Transverse colon (tissue), 4 donors: ENCODE results near the gene CCNY. TPM values are rescaled to one million over a fixed set of nuclear protein-coding genes. Genes with fewer than 3 reads are reported as not detected.

Source experiments
- DNase-seq: peaks from one replicate; pipeline ENCODE4 v3.0.0-alpha.2; 2019
- H3K27ac ChIP-seq, 4 donors: fragments of 200-600 bp; sonication (generic); 2 replicates each; pipeline ENCODE4 v1.5.1; 2016 to 2018; ENCODE audit warnings: inconsistent platforms in 4 of 4
- H3K27me3 ChIP-seq: fragments of 200-600 bp; sonication (generic); 2 replicates; pipeline ENCODE4 v1.5.1; 2017; ENCODE audit warnings: inconsistent platforms
- H3K36me3 ChIP-seq, 4 donors: fragments of 200-600 bp; sonication (generic); 2 replicates each; pipeline ENCODE4 v1.5.1; 2017 to 2019; ENCODE audit warnings: inconsistent platforms in 4 of 4
- H3K4me1 ChIP-seq, 4 donors: fragments of 200-600 bp; sonication (generic); 2 replicates each; pipeline ENCODE4 v1.5.1; 2017 to 2020; ENCODE audit warnings: inconsistent platforms in 4 of 4
- H3K4me3 ChIP-seq, 4 donors: fragments of 200-600 bp; sonication (generic); 1 replicate in 1 of 4; 2 replicates in 3 of 4; pipeline versions ENCODE4 v1.5.1 to v1.6.1; 2017 to 2019; ENCODE audit warnings: inconsistent platforms in 4 of 4
- H3K9me3 ChIP-seq, 2 donors: fragments of 200-600 bp; sonication (generic); 2 replicates each; pipeline ENCODE4 v1.5.1; 2017 to 2019; ENCODE audit warnings: inconsistent platforms in 2 of 2
- CTCF ChIP-seq, 5 experiments: fragments of 200-600 bp in 3 of 5; fragments of 450-650 bp in 2 of 5; sonication (generic) in 3 of 5; IDR thresholded peaks; 1 replicate in 2 of 5; 2 replicates in 3 of 5; pipeline ENCODE4 v1.5.1; 2016 to 2017; ENCODE audit warnings: antibody characterized with exemption in 5 of 5, inconsistent platforms in 3 of 5, mild to moderate bottlenecking in 2 of 5, moderate library complexity in 1 of 5
- EP300 ChIP-seq: sonication (generic); formaldehyde crosslinking; IDR thresholded peaks from one replicate; pipeline ENCODE4 v1.6.1; 2017; ENCODE audit warnings: antibody characterized with exemption, low read depth
- POLR2A ChIP-seq: fragments of 450-650 bp; IDR thresholded peaks from one replicate; pipeline ENCODE4 v1.6.1; 2016; ENCODE audit warnings: antibody characterized with exemption, mild to moderate bottlenecking, moderate library complexity
- POLR2AphosphoS5 ChIP-seq, 3 donors: sonication (generic); formaldehyde crosslinking; IDR thresholded peaks; one replicate each; pipeline ENCODE4 v1.6.1; 2016; ENCODE audit warnings: antibody characterized with exemption in 3 of 3
- WGBS, 2 donors: methylation state at CpG; one replicate each; pipeline ENCODE4 v1.1.5; 2018; ENCODE audit warnings: low coverage in 1 of 2; 5-methylcytosine and 5-hydroxymethylcytosine counted together
- in situ Hi-C, 4 donors: fragments of 200-750 bp; cut with MboI; loops; one replicate each; pipeline versions ENCODE4 v1.15.0 to v1.15.1; 2017; ENCODE audit warnings: low sequenced_read_pairs in 3 of 4, low pct_ligation_motif_present in 1 of 4, low pct_unique_long_range_greater_than_20kb in 1 of 4
- intact Hi-C: fragments of 100-400 bp; cut with DNase I; formaldehyde crosslinking; loops from one replicate; pipeline ENCODE4 v1.15.1; 2023; ENCODE audit warnings: low total_unique reads
- total RNA-seq, 4 donors: library from RNA; depleted of rRNA; stranded (reverse); fragments of >200 nt; gene quantifications; one replicate each; pipeline ENCODE4 v1.1.0, GENCODE V29; 2016

The CCNY gene
- total RNA-seq, 4 donors from 2014 or later, result 19.5 to 53.9 (median 41.4) TPM

DNA sequence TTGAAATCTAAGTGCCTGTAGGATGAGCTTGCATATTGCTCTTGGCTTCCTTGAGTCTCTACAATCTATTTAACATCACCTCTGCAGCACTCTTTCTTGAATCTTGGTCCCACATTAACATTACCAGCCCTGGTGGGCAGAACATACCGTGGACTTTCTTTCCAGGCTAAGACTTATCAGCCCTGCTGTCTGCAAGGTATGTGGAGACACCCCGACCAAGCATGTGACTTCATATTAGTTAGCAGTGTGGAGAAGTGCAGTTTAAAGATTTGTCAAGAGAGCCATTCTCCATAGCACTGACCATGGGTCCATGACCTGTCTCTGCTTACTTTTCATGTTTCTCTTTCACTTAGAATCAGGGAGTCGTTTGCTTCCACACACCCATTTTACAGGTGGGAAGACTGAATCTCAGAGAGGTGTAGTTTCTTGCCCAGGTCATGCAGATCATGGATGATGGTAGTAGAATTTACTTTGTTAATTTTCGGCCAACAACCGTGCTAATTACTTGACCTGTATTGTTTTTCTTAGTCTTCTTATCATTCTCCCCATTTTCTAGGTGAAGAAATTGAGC, 6.0 kb downstream of the CCNY start:
- intact Hi-C loops, result no loop called here
- 89% methylated on average over 5 of the region's 5 CpGs; no CpG with 5 or more reads in 1 of the 2 donors for WGBS, 2 donors
- no peaks in the 10 kb centered on the region for H3K9me3 ChIP-seq
- H3K4me1 ChIP-seq, result peaks cover 18 to 61% (median 34%) of the 10 kb centered on the region in 4 donors
- TF ChIP-seq EP300 (no peak), CTCF (IDR thresholded peaks at IDR 0.05) (no peak), POLR2A (no peak), POLR2AphosphoS5 (IDR thresholded peaks at IDR 0.05) (no peak)
- no peaks in the 10 kb centered on the region for H3K27me3 ChIP-seq
- H3K4me3 ChIP-seq, result no peak overlapping the region
- H3K27ac ChIP-seq, result no peak overlapping the region
- no peaks in the 10 kb centered on the region for H3K36me3 ChIP-seq
- no peak for DNase-seq
- in situ Hi-C loops, result no loop called here

GRCh38 chr10:35343739-35344138, 7.4 kb downstream of the CCNY start:
- Histone ChIP-seq H3K27ac (no peak overlapping the region), H3K27me3 (no peaks in the 10 kb centered on the region), H3K36me3 (no peaks in the 10 kb centered on the region), H3K4me1 (peaks cover 9 to 56% (median 25%) of the 10 kb centered on the region in 4 donors), H3K9me3 (no peaks in the 10 kb centered on the region), H3K4me3 (no peak overlapping the region)
- TF ChIP-seq POLR2A (no peak), EP300 (no peak), POLR2AphosphoS5 (IDR thresholded peaks at IDR 0.05) (no peak), CTCF (IDR thresholded peaks at IDR 0.05) (no peak)
- in situ Hi-C loops (no loop called here), intact Hi-C loops (no loop called here)
- DNase-seq, result no peak

DNA sequence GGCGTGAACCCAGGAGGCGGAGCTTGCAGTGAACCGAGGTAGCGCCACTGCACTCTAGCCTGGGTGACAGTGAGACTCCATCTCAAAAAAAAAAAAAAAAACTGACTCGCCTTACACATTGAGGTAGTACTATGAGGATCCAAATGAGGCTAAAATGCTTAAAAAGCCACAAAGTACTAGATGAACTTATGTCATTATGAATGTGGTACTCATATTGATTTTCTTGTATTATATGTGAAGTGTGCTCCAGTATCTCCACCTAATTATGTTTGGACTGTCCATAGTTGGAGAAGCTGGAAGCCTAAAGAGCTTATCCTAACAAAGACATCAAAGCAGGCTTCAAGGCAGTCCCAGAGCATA, 9.1 kb downstream of the CCNY start:
- WGBS, 2 donors, result 93 to 94% methylated on average over 3 to 5 of the region's 5 CpGs
- Histone ChIP-seq H3K27me3 (no peaks in the 10 kb centered on the region), H3K9me3 (no peaks in the 10 kb centered on the region), H3K4me1 (peaks cover 9 to 55% (median 27%) of the 10 kb centered on the region in 4 donors), H3K36me3 (no peaks in the 10 kb centered on the region), H3K27ac (no peak overlapping the region), H3K4me3 (no peak overlapping the region)
- no peak for DNase-seq
- in situ Hi-C loops, result no loop called here
- intact Hi-C loops, result no loop called here
- TF ChIP-seq CTCF (IDR thresholded peaks at IDR 0.05) (no peak), EP300 (no peak), POLR2AphosphoS5 (IDR thresholded peaks at IDR 0.05) (no peak)

DNA sequence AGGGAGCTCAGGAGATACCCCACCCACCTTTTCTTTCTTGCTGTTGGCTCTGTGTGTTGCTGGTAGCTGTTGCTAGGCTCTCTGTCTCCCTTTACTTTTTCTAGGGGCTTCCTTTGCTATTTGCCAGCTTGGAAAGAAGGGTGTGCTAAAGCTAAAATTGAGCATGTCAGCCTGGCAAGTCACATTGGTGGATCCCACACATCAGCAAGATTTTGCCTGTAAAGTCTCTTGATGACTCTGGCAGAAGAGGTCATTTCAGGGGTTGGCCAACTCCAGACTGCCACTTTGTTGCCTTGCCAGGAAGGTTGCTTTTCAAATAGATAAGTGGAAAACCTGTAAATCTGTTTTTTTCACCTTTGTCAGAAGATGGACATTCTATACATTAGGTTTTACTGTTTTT, 9.9 kb downstream of the CCNY start:
- intact Hi-C loops, result no loop called here
- peaks cover 2 to 53% (median 19%) of the 10 kb centered on the region in 4 donors for H3K4me1 ChIP-seq

More for the DNA sequence above, 9.9 kb downstream of the CCNY start:
- in situ Hi-C loops, result no loop called here
- TF ChIP-seq EP300, result no peak
- TF ChIP-seq POLR2A, result no peak
- no peak for TF ChIP-seq CTCF (IDR thresholded peaks at IDR 0.05)
- TF ChIP-seq POLR2AphosphoS5 (IDR thresholded peaks at IDR 0.05), result no peak
- DNase-seq, result no peak
- H3K9me3 ChIP-seq, result no peaks in the 10 kb centered on the region
- H3K36me3 ChIP-seq, result no peaks in the 10 kb centered on the region
- no peak overlapping the region for H3K27ac ChIP-seq
- no peaks in the 10 kb centered on the region for H3K27me3 ChIP-seq
- no peak overlapping the region for H3K4me3 ChIP-seq
